Measurements from ENCODE around the gene CREM. TPM values are rescaled to one million over a fixed set of nuclear protein-coding genes. Genes with fewer than 3 reads are reported as not detected.

Gene CREM
- total RNA-seq, 1 donor from 2014 or later: 86.4 TPM

- no peak for DNase-seq
- no peak for TF ChIP-seq CTCF (IDR thresholded peaks at IDR 0.05)
- H3K27me3 Mint-ChIP-seq: no peaks in the 10 kb centered on the region
- CTCF ChIA-PET: interaction anchor here (5.1 kb wide), 1 partner anchor 71 kb away, joined by 134 read pairs; no protein-coding TSS in a partner anchor
- no peak overlapping the region for H3K27ac Mint-ChIP-seq
- intact Hi-C loops (cut with micrococcal nuclease): loop anchor here (5.0 to 10.0 kb wide), 2 partner anchors 660 to 1653 kb away; no protein-coding TSS in a partner anchor
- no peaks in the 10 kb centered on the region for H3K9me3 Mint-ChIP-seq
- peaks cover 25% of the 10 kb centered on the region for H3K4me1 Mint-ChIP-seq
- no peak overlapping the region for H3K4me3 Mint-ChIP-seq
- H3K36me3 Mint-ChIP-seq (ENCODE audit: low read depth): peaks cover 14% of the 10 kb centered on the region
- POLR2A ChIA-PET: interaction anchor here (14.7 kb wide), 1 partner anchor 70 kb away, joined by 570 read pairs; no protein-coding TSS in a partner anchor
- no peak for ATAC-seq (ENCODE audit: low read depth)
These were observed 2.1 kb upstream of the CREM start for GRCh38 chr10:35124540-35124939.

GRCh38 chr10:35126062-35126529 lies 550 bp upstream of the CREM start:
- intact Hi-C loops (cut with micrococcal nuclease): loop anchor here (1.0 to 10.0 kb wide), 6 partner anchors 36 to 659 kb away; partner anchors contain the start of genes CCNY, CUL2 and FZD8

GRCh38 chr10:35127289-35127891 lies 744 bp downstream of the CREM start:
- intact Hi-C loops (cut with micrococcal nuclease): loop anchor here (1.0 to 10.0 kb wide), 4 partner anchors 9 to 657 kb away; no protein-coding TSS in a partner anchor
- ATAC-seq (ENCODE audit: low read depth) (no peak), DNase-seq (no peak)
- POLR2A ChIA-PET: interaction anchor here (1.0 to 14.7 kb wide), 13 partner anchors 9 to 251 kb away, joined by 3 to 570 read pairs (median 20); partner anchors contain the start of gene CUL2
- H3K36me3 Mint-ChIP-seq (ENCODE audit: low read depth): peaks cover 14% of the 10 kb centered on the region
- H3K9me3 Mint-ChIP-seq: no peaks in the 10 kb centered on the region
- H3K4me3 Mint-ChIP-seq: peak overlapping the region; percentile 93
- peaks cover 45% of the 10 kb centered on the region for H3K4me1 Mint-ChIP-seq
- H3K27me3 Mint-ChIP-seq: no peaks in the 10 kb centered on the region
- CTCF ChIA-PET: interaction anchor here (0.6 to 5.1 kb wide), 7 partner anchors 9 to 93 kb away, joined by 3 to 134 read pairs (median 6); no protein-coding TSS in a partner anchor
- H3K27ac Mint-ChIP-seq: peak overlapping the region; percentile 98
- no peak for TF ChIP-seq CTCF (IDR thresholded peaks at IDR 0.05)

More at GRCh38 chr10:35126062-35126529, 550 bp upstream of the CREM start:
- Mint-ChIP-seq H3K4me3 (peak overlapping the region; percentile 93), H3K9me3 (no peaks in the 10 kb centered on the region), H3K27me3 (no peaks in the 10 kb centered on the region), H3K4me1 (peaks cover 33% of the 10 kb centered on the region), H3K27ac (peak overlapping the region; percentile 98), H3K36me3 (ENCODE audit: low read depth) (peaks cover 14% of the 10 kb centered on the region)
- CTCF ChIA-PET: interaction anchor here (1.4 to 5.1 kb wide), 7 partner anchors 10 to 94 kb away, joined by 4 to 134 read pairs (median 6); no protein-coding TSS in a partner anchor
- DNase-seq: no peak
- TF ChIP-seq CTCF (IDR thresholded peaks at IDR 0.05): no peak
- ATAC-seq (ENCODE audit: low read depth): no peak
- POLR2A ChIA-PET: interaction anchor here (0.6 to 14.7 kb wide), 19 partner anchors 10 to 1754 kb away, joined by 3 to 570 read pairs (median 8); partner anchors contain the start of gene CUL2

GRCh38 chr10:35129185-35129674 lies 2.6 kb downstream of the CREM start:
- peak overlapping the region; percentile 93 for H3K4me3 Mint-ChIP-seq
- POLR2A ChIA-PET: interaction anchor here (3.2 to 14.7 kb wide), 5 partner anchors 7 to 79 kb away, joined by 14 to 570 read pairs (median 54); no protein-coding TSS in a partner anchor
- no peak for TF ChIP-seq CTCF (IDR thresholded peaks at IDR 0.05)

More at GRCh38 chr10:35129185-35129674, 2.6 kb downstream of the CREM start:
- CTCF ChIA-PET: interaction anchor here (0.7 to 1.2 kb wide), 2 partner anchors 25 to 67 kb away, joined by 3 to 5 read pairs; no protein-coding TSS in a partner anchor
- Mint-ChIP-seq H3K9me3 (no peaks in the 10 kb centered on the region), H3K36me3 (ENCODE audit: low read depth) (peaks cover 14% of the 10 kb centered on the region), H3K4me1 (peaks cover 58% of the 10 kb centered on the region), H3K27me3 (no peaks in the 10 kb centered on the region), H3K27ac (peak overlapping the region; percentile 98)
- DNase-seq: no peak
- intact Hi-C loops (cut with micrococcal nuclease): loop anchor here (10.0 kb wide), 1 partner anchor 656 kb away; no protein-coding TSS in a partner anchor
- no peak for ATAC-seq (ENCODE audit: low read depth)

All from activated B cell treated with CpG ODN at 0.5 μM for 24 hours (primary cell).